SW480 (cell line): ENCODE data around the gene NPAS3.
A peak's percentile ranks its signal among the peaks of the same experiment; 100 is the strongest.

ENCODE experiments used
- DNase-seq: peaks from one replicate; pipeline ENCODE4 v3.0.0-alpha.2; 2016; ENCODE audit warnings: low spot score

Gene NPAS3

DNA sequence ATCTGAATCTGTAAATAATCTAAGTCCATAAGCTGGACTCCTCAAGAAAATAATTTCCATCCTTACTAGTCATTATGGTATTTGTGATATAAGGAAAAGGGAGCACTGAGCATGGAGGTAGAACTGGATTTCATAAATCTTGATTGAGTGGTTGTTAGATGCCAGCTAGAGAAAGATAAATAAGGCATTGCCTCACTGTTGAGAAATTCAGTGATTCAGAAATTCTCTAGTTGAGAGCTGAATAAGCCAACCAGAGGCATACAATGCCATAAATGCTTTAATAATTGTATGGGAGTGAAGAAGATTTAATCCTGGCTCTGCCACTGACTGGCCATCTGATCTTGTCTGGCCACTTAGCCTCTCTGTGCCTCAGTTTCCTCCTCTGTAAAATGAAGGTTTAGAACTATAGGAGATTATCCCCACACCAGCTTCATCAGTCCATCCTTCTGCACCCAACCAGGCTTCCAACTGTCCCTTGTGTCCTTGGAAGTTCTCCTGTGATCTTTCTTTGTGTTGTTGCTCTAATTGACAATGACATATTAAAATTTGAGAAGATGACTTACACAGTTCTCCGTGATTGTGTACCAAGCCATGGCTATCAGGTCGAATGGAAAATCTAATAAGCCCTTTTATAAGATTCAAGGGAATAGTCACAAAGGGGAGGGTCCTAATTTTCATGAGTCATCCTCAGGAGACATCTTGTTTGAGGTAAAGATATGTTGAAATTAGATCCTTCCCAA lies 617.9 kb downstream of the NPAS3 start:
- DNase-seq = no peak

DNA sequence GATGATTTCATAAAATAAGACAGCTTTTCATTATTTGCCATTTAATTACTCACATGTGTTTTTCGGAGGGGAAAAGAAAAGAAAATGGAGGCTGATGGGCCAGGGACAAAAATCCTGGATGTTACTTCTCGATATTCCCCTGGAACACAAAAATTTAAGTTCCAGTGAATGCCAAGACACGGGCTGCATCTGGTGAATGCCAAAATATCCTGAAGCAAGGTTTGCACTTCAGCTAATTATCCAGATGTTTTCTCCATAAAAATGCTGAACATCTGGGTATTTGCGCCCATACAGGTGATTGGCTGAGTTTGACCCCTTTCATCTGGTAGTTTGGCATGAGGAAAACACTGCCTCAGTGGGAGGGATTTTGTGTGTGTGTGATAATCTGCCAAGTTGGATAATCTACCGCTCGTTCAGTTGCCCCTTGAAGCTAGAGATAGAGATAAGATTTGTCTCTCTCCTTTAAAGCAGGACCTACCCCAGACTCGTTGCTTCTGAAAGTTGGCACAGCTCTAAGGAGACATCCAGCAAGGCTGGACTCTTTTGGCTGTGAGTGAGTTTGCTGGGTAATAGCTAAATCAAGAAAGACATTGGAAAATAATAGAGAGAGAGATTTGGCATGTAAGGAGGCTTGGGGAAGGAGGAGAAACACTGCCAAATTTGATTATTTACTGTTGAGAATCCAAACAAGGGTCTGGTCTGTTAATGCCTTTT lies 622.2 kb downstream of the NPAS3 start:
- no peak for DNase-seq

DNA sequence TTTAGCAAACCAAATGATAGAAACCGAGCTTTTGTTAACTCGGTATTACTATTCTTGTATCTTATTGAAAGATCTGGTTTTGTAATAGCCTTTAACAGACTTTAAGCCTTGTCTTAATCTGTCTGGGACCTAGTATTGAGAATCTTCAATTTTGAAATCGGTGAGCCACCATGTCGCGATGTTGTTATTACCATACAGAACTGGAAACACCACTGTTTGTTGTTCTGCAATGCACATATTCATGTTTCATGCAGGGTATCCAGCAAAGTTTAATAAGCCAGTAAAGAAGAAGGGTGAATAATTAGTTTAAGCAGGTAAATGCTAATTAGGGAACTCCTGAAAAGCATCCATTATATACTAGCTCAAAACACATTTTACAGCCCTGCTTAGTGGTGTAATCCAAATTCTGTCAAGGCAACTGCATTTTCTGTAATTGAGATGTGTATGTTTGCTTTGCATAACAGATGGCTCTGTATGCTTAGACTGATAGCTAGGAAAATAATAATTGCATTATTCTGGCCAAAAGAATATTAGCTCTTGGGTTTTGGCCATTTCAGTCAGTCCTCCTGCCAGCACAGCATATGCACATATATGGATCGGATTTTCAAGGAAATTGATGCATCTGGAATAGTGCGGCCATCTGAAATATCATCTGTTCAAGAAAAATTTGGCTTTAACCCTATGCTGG lies 623.0 kb downstream of the NPAS3 start:
- no peak for DNase-seq

DNA sequence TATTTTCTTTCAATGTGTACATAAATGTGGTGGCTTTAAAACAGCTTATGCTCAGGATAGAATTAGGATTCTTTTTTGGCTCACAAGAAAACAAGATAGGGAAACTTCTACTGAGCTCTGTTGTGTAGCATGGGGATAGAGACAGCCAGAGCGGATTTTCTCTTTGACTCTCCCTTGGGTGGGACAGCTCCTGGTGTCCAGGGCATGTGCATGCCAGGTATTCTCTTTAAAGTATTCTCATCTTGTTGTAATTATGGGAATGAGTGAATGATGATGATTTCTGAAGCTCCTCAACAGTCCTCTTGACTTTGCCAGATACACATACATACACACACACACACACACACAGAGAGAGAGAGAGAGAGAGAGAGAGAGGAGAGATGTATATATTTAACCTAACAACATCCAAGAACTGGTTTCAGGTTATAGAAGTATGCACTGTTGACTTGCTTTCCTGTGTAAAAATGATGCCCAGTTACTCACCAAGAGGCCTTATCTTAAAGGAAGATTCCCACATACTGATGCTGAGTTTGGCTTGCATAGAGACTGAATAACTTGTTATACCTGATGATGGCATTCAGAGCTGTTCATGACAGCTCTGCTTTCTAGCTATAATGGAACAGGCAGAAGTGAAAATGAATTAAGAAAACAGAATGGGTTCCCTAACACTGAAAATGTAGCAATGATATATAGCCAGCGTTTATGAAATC lies 624.7 kb downstream of the NPAS3 start:
- DNase-seq = no peak

DNA sequence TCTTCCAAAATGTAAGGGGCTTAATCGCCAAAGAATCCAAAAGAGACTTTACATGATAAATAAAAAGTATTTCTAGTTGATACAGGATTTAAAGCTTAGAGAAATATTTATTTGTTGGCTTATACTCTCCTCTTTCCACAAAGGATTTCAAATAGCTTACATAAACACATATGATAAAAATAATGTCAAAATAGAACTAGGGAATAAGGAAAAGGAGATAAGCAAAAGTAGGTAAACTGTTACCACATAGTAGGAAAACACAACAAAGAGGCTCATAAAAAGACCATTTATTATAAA lies 625.2 kb downstream of the NPAS3 start:
- DNase-seq = no peak

DNA sequence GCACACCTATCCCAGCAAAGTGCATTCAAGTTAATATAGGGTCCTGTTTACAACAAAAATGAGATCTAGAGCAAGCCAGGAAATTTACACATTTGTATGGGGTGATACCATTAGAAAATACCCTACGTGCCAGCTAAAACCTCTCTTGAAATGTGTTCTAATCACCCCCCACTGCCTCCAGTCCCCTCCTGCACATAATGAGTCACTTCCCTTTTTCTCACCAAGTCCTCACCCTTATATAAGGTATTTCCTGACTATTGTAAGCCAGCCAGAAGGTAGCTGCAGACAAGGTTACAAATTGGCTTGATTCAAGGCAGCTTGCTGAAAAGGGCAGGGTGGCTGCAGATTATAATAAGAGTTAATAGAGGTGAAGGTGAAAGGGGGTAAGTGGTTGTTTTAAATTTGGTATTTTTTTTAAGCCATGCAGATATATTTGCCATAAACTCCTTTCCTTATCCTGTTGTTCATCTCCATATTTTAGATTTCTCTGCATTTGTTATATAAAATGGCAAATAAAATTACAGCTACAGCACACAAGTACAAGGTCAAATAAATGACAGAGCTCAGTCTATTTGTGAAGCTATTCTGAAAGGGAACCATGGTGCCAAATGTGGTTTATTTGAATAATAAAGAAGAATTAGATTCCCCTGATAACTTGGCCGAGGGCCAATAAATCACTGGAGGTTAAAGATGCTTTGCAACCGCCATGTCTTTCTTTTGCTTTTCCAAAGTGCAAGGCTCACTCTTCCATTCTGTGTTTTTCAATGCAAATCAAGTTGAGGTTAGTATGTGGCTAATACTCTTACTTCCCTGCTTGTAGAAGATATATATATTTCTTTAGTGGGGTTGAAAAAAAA lies 626.3 kb downstream of the NPAS3 start:
- DNase-seq = peak; percentile 59

DNA sequence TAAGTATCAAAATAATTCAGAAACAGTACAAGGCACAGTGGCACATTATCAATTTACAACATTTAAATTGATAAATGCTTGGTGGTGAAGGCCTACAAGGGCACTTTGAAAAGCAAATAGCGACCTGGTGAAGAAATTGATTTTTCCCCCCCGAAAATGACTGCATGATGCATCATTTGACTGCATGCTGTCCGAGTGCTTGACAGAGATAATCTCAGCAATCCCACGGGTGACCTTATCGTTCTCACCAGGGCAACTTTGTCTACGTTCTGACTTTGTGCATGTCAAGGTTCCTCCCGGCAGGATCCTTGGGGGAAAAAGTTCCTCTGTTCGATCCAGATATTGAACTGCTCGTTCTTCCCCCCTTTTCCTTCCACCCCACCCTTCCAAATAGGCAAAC lies 627.4 kb downstream of the NPAS3 start:
- no peak for DNase-seq

DNA sequence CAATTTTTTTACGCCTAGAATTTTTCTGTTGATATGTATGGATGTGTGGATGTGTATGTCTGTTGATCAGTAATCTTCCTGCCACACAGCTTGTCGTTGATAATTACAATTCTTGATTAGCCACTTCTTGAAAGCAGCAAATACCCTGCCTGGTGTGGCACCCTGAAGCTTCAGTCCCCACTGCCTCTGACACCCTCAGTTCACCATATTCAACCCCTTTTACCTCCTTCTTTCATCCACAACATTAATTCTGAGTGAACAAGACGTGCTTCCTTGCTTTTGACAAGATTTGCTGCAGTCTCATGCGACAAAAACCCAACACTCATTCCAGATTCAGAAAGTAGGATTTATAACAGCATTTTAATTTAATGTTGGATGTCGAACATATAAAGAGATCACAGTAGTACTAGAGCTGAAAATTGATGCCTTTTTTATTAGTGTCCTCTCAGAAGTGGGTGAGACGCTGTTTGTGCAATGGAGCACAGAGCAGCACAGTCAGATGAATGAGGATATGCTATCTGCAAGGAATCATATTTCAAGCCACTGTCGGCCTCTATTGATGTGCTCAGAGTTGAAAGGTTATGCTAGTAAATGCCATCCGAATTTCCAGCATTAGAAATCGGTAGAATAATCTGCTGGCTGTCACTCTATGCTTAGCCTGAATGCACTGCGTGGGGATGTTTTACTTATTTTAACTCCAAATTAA lies 628.5 kb downstream of the NPAS3 start:
- DNase-seq = peak; percentile 79

DNA sequence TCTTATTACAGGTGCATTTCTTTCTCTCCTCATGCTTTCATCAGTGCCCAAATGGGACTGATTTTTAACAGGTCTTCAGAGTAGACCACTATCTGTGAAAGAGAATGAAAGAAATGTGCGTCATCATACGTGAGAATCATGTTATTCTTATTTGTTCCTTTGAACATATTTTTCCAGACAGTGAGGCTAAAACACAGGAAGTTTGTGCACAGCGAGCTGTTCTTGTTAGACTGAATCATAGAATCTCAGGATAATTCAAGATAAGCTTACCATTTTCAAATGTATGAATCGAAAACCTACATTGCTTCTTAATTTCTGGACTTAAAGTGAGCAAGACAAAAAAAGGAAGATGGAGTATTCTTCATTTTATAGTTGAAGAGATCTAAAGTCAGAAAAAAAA lies 629.1 kb downstream of the NPAS3 start:
- no peak for DNase-seq

DNA sequence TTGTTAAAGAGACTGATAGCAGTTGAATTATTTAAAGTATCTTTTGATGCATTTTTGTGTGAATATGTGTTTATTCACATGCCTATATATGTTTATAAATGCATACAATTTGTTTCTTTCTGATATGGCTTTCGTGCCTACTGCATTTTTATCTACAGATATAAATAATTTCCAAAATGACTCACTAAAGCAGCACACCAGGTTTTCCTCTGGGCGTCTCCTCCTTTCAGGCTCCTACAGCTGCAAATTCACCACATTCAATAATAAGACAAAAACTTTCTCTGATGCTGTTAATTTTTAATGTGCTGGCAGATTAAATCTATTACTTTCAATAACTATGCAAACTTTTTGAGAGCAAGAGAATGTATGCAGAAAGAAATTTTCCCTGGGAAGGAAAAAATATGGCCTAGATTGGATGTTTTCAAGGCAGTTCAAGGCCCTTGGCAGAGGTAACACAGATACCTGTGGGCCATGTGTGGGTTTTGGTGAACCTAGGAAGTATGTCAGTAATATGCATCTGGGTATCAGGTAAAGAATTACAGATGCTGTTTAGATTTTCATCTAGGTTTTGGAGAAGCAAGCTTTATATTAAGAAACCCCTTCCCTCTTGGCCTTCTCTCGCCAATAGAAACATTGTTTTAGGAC lies 630.4 kb downstream of the NPAS3 start:
- DNase-seq = no peak

DNA sequence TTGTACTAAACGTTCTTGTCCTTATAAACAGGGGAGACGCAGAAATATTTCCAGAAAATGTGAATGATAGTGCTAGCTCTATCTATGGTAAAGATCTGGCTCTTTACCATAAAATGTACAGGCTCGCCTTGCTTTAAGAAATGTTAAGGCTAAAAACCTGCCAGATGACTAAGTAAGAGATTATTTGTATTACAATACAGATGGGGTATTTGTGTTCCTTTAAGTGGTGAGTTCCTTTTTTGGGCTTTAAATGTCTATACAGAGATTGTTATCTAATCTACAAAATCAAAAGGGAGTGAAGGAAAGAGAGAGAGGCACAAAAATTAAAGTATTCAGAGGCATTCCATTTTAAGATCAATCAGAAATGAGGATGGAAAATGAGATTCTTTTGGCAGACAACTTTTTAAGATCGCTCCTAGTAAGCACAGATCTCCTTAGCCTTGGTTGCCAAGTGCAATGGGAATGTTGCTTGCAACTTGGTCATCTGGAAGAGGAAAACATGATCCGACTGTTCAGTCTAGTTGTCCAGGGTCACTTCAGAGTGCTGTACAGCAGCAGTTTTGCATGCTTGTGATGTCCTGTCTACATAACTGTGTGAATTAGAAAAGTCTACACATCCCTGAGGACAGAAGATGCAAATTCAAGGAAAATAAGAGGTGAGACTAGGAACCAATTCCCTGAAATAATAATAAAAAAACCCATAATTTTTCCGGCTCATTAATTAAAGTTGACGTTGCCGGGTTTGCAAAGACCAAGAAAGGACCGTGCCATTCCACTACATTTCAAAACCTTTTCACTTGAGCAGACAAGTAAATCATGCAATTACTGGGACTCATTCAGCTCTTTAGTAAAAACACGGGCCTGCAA lies 631.4 kb downstream of the NPAS3 start:
- DNase-seq = no peak

DNA sequence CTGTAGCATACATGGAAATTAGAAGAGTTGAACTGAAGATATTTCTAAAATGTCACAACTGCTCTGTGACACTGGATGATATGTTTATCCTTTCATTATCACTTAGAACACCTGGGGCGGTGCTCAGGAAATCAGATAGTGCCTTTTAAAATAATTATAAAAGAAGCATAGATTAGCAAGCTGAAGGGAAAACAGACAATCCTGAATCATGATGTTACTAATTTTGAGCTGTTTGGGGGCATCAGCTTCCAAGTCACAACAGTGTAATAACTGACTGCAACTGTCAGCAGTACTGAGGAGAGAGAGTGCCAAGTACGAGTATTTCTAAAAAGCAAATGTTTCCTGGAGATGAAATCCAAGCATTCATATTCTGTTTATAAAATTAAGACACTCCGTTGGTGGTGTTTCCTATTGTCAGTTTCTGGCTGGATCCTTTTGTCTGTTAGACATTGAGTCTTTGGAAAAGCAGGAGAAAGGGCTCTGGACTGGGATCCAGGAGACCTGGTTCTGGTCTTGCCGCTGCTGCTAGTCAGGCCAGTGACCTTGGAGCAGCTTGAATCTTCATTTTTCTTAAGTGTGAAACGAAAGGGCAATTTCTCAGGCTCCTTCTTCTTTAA lies 632.1 kb downstream of the NPAS3 start:
- no peak for DNase-seq

DNA sequence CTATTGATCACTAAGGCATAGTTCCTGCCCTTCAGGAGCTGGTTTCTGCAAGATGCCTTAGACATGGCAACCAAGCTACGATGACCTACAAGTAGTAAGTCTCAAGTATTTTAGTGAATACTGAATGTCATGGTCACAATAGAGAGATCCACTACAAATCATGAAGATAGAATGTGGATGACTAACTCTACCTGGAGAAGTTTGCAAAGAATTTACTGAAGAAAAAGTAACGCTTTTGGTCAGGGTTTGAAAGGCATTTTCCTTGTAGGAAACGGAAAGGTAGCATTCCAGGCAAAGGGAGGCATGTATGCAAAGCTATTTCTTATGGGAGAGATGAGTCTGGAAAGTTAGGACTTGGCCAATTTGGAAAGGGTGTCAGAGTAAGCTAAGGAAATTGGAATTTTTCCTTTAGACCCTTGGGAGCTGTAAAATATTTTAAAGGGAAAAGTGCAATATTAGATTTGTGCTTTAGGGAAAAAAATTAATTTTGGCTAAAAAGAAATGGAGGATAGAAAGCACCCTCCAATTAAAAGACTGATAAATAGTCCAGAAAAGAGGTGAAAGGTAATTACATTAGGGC lies 634.7 kb downstream of the NPAS3 start:
- no peak for DNase-seq

DNA sequence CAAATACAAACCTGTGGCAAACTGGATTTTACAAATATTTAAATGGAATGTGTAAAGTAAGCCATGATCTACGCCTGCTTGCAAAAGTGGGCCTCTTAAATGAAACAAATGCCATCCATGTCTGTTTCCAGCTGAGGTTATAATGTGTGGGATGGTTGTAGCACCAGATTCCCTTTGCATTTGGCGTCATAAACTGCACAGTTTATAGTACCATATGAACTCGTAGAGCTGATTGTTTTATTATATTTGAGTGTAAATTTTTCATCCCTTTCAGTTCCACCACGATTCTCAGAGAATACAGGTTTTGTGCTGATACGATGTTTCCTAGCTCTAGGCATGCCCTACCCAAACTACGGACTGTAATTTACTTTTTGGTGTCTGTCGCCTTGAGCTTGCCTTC lies 637.3 kb downstream of the NPAS3 start:
- no peak for DNase-seq

DNA sequence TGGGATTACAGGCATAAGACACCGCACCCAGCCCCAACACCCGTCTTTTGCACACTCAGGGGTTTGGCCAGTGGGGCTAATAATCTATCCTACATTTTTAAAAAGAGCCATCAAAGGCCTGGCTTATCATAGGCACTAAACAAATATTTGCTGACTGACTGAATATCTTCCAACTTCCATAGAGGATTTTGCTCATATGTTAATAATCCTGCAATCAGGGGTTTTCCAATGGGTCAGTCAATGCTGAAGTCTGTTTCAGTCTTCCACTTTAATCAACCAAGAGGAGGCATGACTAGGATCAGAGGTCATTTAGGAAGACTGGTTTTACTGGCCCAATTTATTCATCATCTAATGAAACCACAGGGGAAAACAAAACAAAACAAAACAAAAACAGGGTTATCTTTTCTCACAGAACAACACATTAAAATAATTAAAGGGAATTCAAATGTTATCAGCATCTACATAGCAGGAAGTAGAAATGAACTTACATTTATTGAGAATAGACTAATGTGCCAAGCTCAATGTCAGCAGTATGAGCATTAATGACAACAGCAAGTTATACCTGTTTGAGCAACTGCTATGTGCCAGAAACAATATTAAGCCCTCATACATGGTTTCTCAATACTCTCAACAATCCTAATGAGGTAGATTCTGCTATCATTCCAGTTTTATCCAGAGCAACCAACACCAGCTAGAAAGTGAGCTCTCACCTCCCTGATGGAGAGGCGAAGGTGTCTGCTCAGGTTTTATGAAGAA lies 640.0 kb downstream of the NPAS3 start:
- DNase-seq = no peak

DNA sequence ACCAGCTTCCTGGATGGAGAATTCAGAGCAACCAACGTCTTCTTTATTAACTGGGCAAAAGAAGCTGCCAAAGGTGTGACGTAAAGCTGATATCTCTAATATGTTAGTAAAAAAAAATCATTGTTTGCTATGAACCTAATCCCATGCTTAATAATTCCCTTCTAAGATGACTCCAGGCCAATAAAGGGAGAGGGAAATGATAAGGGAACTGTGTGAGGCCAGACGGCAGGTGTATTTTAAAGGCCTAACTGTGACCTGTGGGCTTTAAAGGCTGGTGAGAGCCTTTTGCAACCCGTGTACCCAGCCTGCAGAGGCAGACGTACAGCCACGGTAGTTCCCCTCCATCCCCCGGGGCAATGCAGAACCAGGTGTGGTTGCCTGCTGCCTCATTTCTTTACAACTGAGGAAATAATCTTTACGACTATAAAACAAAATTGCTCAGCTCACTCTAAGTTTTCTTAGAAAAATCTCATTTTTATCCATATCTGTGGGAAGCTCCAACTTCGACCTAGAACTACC lies 641.6 kb downstream of the NPAS3 start:
- no peak for DNase-seq

DNA sequence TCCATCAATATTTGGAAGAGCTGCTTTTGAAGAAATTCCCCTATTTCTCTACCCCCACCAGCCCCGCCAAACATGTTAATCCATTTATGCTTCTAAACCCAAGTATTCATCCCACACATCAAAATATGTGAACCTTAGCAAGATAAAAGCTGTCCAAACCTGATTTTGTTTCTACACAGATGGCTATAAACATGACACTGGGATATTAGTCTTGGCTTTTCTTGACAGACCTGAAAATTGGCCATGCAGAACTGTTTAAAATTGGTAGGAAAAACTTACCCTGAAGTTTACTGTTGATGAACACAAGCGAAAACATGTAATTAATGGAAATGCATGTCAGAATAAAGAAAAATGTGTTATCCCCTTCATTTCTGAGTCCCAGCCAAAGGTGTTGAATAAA lies 642.2 kb downstream of the NPAS3 start:
- DNase-seq = no peak

DNA sequence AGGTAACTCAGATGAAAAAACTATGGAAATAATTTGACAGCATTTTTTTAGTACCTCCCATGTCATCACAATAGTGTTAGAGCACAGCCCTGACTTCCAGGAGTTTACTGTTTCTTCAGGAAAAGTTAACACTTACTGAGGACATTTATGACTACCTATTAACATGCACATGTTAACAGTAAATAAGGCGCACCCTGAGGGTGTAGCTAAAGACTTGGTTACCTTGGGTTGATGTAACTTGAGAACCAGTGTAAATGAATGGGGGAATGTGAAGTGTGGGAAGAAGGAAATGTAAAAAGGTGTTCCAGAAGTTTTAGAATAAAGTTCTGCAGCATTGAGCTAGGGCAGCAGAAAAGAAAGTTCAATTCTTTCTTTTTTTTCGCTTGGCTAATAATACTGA lies 646.0 kb downstream of the NPAS3 start:
- DNase-seq = no peak
